Measurements from ENCODE around the gene SLC16A8. TPM values are rescaled to one million over a fixed set of nuclear protein-coding genes. Genes with fewer than 3 reads are reported as not detected.

Gene SLC16A8
- total and polyA plus RNA-seq, 2 experiments from 2014 or later: 0.52 to 0.66 TPM

- no peaks in the 10 kb centered on the region; the same call in 1 of the 2 replicates for H3K79me2 ChIP-seq (replicated peaks; ENCODE audit: insufficient read depth)
- DNase-seq (ENCODE audit: low spot score) (peak; percentile 94), ATAC-seq (peak; percentile 94)
- H4K20me1 ChIP-seq (replicated peaks; ENCODE audit: insufficient read depth): no peaks in the 10 kb centered on the region
- H3K4me3 ChIP-seq: peak overlapping the region; percentile 64
- TF ChIP-seq, protein P1, sequence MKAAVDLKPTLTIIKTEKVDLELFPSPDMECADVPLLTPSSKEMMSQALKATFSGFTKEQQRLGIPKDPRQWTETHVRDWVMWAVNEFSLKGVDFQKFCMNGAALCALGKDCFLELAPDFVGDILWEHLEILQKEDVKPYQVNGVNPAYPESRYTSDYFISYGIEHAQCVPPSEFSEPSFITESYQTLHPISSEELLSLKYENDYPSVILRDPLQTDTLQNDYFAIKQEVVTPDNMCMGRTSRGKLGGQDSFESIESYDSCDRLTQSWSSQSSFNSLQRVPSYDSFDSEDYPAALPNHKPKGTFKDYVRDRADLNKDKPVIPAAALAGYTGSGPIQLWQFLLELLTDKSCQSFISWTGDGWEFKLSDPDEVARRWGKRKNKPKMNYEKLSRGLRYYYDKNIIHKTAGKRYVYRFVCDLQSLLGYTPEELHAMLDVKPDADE (IDR thresholded peaks at IDR 0.05): no peak
- TF ChIP-seq NANOG (IDR thresholded peaks at IDR 0.05; ENCODE audit: borderline replicate concordance): no peak
- no peak for TF ChIP-seq STAT1 (IDR thresholded peaks at IDR 0.05; ENCODE audit: unreplicated experiment)
- TF ChIP-seq, protein P2, sequence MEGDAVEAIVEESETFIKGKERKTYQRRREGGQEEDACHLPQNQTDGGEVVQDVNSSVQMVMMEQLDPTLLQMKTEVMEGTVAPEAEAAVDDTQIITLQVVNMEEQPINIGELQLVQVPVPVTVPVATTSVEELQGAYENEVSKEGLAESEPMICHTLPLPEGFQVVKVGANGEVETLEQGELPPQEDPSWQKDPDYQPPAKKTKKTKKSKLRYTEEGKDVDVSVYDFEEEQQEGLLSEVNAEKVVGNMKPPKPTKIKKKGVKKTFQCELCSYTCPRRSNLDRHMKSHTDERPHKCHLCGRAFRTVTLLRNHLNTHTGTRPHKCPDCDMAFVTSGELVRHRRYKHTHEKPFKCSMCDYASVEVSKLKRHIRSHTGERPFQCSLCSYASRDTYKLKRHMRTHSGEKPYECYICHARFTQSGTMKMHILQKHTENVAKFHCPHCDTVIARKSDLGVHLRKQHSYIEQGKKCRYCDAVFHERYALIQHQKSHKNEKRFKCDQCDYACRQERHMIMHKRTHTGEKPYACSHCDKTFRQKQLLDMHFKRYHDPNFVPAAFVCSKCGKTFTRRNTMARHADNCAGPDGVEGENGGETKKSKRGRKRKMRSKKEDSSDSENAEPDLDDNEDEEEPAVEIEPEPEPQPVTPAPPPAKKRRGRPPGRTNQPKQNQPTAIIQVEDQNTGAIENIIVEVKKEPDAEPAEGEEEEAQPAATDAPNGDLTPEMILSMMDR (conservative IDR thresholded peaks at IDR 0.05; ENCODE audit: low read depth in 2 of 2): peak; percentile 73 to 85
- TF ChIP-seq POLR2AphosphoS5 (IDR thresholded peaks at IDR 0.05; ENCODE audit: low read depth): peak; percentile 76
- peaks cover 15% of the 10 kb centered on the region for H3K4me1 Mint-ChIP-seq
- no peak overlapping the region for H3K27ac Mint-ChIP-seq
- H3K36me3 ChIP-seq (ENCODE audit: insufficient read depth): no peaks in the 10 kb centered on the region
- H3K4me2 ChIP-seq: peak overlapping the region; percentile 94
- H3K36me3 Mint-ChIP-seq (ENCODE audit: low read depth): peaks cover 6% of the 10 kb centered on the region; the same call in 1 of the 3 replicates
- H2AFZ ChIP-seq: peak overlapping the region; percentile 94
- no peaks in the 10 kb centered on the region for H3K9me2 ChIP-seq (ENCODE audit: insufficient read depth)
- H3K4me3 Mint-ChIP-seq: peak overlapping the region; percentile 77
- no peaks in the 10 kb centered on the region for H3K27me3 ChIP-seq (ENCODE audit: insufficient read depth)
- H3K9me3 Mint-ChIP-seq: no peaks in the 10 kb centered on the region; the same call in 2 of the 3 replicates
- peak overlapping the region; percentile 87; the same call in 1 of the 2 replicates for H3K27ac ChIP-seq (ENCODE audit: low read depth)
- peaks cover 15% of the 10 kb centered on the region; the same call in 1 of the 2 replicates for H3K4me1 ChIP-seq (ENCODE audit: insufficient read depth)
- H3F3A ChIP-seq (replicated peaks; ENCODE audit: low read depth): 0 out of 2 replicates have a peak, but pooled peaks cover 5% of the 10 kb centered on the region
- peaks cover 10% of the 10 kb centered on the region for H3K27me3 Mint-ChIP-seq (ENCODE audit: insufficient read depth, low read depth, poor library complexity)
These were observed 13.8 kb upstream of the SLC16A8 start for GRCh38 chr22:38097557-38098409.

DNA sequence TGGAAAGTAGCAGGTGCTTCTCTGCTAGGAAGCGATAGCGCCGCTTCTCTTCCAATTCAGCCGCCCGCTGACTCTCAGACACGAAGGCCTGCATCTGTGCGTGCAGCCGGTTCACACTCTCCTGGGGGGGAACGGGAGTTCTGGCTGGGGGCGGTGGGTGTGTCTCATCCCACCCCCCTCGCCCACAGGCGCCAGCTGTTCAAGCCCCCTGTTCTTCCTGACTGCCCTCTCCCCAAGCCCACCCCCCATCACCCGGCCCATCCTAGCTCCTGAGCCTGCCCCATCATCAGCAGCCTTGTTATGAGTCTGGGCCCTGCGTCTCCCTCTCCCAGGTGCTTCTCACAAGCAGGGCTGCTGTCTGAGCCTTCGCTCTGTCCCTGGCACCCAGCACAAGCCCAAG lies 13.1 kb upstream of the SLC16A8 start:
- no peaks in the 10 kb centered on the region; the same call in 1 of the 2 replicates for H3K79me2 ChIP-seq (replicated peaks; ENCODE audit: insufficient read depth)
- DNase-seq (ENCODE audit: low spot score) (peak; percentile 70), ATAC-seq (peak; percentile 74)
- H4K20me1 ChIP-seq (replicated peaks; ENCODE audit: insufficient read depth): no peaks in the 10 kb centered on the region
- peaks cover 15% of the 10 kb centered on the region; the same call in 1 of the 2 replicates for H3K4me1 ChIP-seq (ENCODE audit: insufficient read depth)
- H3K9me3 Mint-ChIP-seq: no peaks in the 10 kb centered on the region; the same call in 2 of the 3 replicates
- peak overlapping the region; percentile 87; the same call in 1 of the 2 replicates for H3K27ac ChIP-seq (ENCODE audit: low read depth)
- H3K9me2 ChIP-seq (ENCODE audit: insufficient read depth): no peaks in the 10 kb centered on the region
- peak overlapping the region; percentile 94 for H3K4me2 ChIP-seq
- H3K27me3 ChIP-seq (ENCODE audit: insufficient read depth): no peaks in the 10 kb centered on the region
- peaks cover 12% of the 10 kb centered on the region for H3K27me3 Mint-ChIP-seq (ENCODE audit: insufficient read depth, low read depth, poor library complexity)
- no peaks in the 10 kb centered on the region for H3K36me3 ChIP-seq (ENCODE audit: insufficient read depth)
- peak overlapping the region; percentile 77 for H3K4me3 Mint-ChIP-seq
- H3K4me1 Mint-ChIP-seq: peaks cover 15% of the 10 kb centered on the region
- H3K4me3 ChIP-seq: peak overlapping the region; percentile 64
- 0 out of 2 replicates have a peak, but pooled peaks cover 5% of the 10 kb centered on the region for H3F3A ChIP-seq (replicated peaks; ENCODE audit: low read depth)
- H2AFZ ChIP-seq: peak overlapping the region; percentile 94
- peaks cover 6% of the 10 kb centered on the region; the same call in 1 of the 3 replicates for H3K36me3 Mint-ChIP-seq (ENCODE audit: low read depth)
- no peak overlapping the region for H3K27ac Mint-ChIP-seq
- TF ChIP-seq REST (IDR thresholded peaks at IDR 0.05; ENCODE audit: unreplicated experiment) (no peak), ZNF331 (CRISPR knock-in tag; IDR thresholded peaks at IDR 0.05; ENCODE audit: low read depth) (no peak), EZH2 (IDR thresholded peaks at IDR 0.05; ENCODE audit: low read depth, unreplicated experiment) (no peak), JUNB (IDR thresholded peaks at IDR 0.05; ENCODE audit: unreplicated experiment) (no peak), ZNF114 (CRISPR knock-in tag; IDR thresholded peaks at IDR 0.05) (no peak)
- TF ChIP-seq, protein P1 (IDR thresholded peaks at IDR 0.05): no peak
- TF ChIP-seq, protein P2 (conservative IDR thresholded peaks at IDR 0.05; ENCODE audit: low read depth in 2 of 2): no peak
